ENCODE results near the gene XYLT2.

GRCh38 chr17:50304781-50305404 is 41.0 kb upstream of the XYLT2 start:
- TF ChIP-seq, protein P1, sequence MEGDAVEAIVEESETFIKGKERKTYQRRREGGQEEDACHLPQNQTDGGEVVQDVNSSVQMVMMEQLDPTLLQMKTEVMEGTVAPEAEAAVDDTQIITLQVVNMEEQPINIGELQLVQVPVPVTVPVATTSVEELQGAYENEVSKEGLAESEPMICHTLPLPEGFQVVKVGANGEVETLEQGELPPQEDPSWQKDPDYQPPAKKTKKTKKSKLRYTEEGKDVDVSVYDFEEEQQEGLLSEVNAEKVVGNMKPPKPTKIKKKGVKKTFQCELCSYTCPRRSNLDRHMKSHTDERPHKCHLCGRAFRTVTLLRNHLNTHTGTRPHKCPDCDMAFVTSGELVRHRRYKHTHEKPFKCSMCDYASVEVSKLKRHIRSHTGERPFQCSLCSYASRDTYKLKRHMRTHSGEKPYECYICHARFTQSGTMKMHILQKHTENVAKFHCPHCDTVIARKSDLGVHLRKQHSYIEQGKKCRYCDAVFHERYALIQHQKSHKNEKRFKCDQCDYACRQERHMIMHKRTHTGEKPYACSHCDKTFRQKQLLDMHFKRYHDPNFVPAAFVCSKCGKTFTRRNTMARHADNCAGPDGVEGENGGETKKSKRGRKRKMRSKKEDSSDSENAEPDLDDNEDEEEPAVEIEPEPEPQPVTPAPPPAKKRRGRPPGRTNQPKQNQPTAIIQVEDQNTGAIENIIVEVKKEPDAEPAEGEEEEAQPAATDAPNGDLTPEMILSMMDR (conservative IDR thresholded peaks at IDR 0.05; ENCODE audit: low read length) = no peak
- TF ChIP-seq EZH2phosphoT487 (IDR thresholded peaks at IDR 0.05; ENCODE audit: borderline replicate concordance, low read depth, low read length) = no peak

Data from OCI-LY7 (cell line).